Stimulated activated CD4-positive, alpha-beta T cell treated with anti-CD3 and anti-CD28 coated beads, TNF-alpha, amount 100 ng/mL, for 1 hour (primary cell): ENCODE data around the gene PAK5.

Source experiments
- DNase-seq, 3 donors: peaks; one replicate each; pipeline ENCODE4 v3.0.0-alpha.2; 2020; ENCODE audit warnings: low read depth in 3 of 3, low spot score in 1 of 3

The PAK5 gene

GRCh38 chr20:9792674-9793073 is 46.2 kb downstream of the PAK5 start:
- DNase-seq = no peak

- no peak for DNase-seq
Measured at GRCh38 chr20:9789131-9789530, 49.7 kb downstream of the PAK5 start.

GRCh38 chr20:9775176-9775575 is 63.7 kb downstream of the PAK5 start:
- DNase-seq = no peak

- no peak for DNase-seq
Measured at GRCh38 chr20:9769954-9770353, 68.9 kb downstream of the PAK5 start.

- no peak for DNase-seq
Measured at GRCh38 chr20:9761476-9761875, 77.4 kb downstream of the PAK5 start.

GRCh38 chr20:9759392-9759791 is 79.5 kb downstream of the PAK5 start:
- no peak for DNase-seq

- DNase-seq = no peak
Measured at GRCh38 chr20:9758752-9759151, 80.1 kb downstream of the PAK5 start.

- DNase-seq = no peak
Measured at GRCh38 chr20:9756660-9757059, 82.2 kb downstream of the PAK5 start.

GRCh38 chr20:9755301-9755700 is 83.6 kb downstream of the PAK5 start:
- no peak for DNase-seq

GRCh38 chr20:9744551-9744950 is 94.3 kb downstream of the PAK5 start:
- DNase-seq = no peak

- no peak for DNase-seq
Measured at GRCh38 chr20:9743871-9744270, 95.0 kb downstream of the PAK5 start.

GRCh38 chr20:9742821-9743220 is 96.1 kb downstream of the PAK5 start:
- no peak for DNase-seq

GRCh38 chr20:9741996-9742395 is 96.9 kb downstream of the PAK5 start:
- no peak for DNase-seq

- no peak for DNase-seq
Measured at GRCh38 chr20:9740486-9740885, 98.4 kb downstream of the PAK5 start.

- DNase-seq = no peak
Measured at GRCh38 chr20:9739991-9740390, 98.9 kb downstream of the PAK5 start.

GRCh38 chr20:9736373-9736772 is 102.5 kb downstream of the PAK5 start:
- no peak for DNase-seq

- no peak for DNase-seq
Measured at GRCh38 chr20:9723501-9724202, 115.2 kb downstream of the PAK5 start.

GRCh38 chr20:9711872-9712271 is 127.0 kb downstream of the PAK5 start:
- no peak for DNase-seq

- no peak for DNase-seq
Measured at GRCh38 chr20:9710685-9711084, 128.2 kb downstream of the PAK5 start.

- DNase-seq = no peak
Measured at GRCh38 chr20:9705722-9706476, 133.0 kb downstream of the PAK5 start.

- no peak for DNase-seq
Measured at GRCh38 chr20:9699181-9699580, 139.7 kb downstream of the PAK5 start.

GRCh38 chr20:9689041-9689440 is 149.8 kb downstream of the PAK5 start:
- no peak for DNase-seq

GRCh38 chr20:9686866-9687265 is 152.0 kb downstream of the PAK5 start:
- no peak for DNase-seq
